Measurements from ENCODE around the gene ZNF226. TPM values are rescaled to one million over a fixed set of nuclear protein-coding genes. Genes with fewer than 3 reads are reported as not detected.
"Not testable (repeated sequence)": the region's sequence is repeated elsewhere in the genome, so short reads cannot be mapped to it uniquely, and the experiment has no call there.

The ZNF226 gene
- total and polyA plus RNA-seq, 11 donors, result 12.2 to 29.2 (median 20.6) TPM

DNA sequence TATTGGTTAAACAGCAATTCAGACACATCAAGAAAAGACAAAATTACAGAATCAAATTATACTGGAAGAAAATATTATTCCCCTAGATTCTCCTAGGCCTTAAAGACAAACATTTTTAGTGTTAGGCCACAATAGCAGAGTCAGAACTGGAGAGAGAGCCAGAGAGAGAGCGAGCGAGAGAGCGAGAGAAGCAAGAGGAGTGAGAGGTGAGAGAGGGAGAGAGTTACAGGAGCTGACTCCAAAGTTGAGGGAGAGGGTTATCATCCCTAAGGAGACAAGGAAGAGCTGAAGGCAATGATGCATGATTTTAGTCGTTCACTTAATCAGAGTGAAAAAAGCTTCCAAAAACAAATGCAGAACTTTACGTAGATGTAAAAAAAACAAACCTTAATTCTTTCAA is 27.2 kb downstream of the ZNF226 start:
- DNase-seq (no peak), ATAC-seq (no peak)
- H3K9me3 ChIP-seq, result peaks cover 0 to 32% (median 5%) of the 10 kb centered on the region in 12 donors
- H3K4me1 ChIP-seq, result no peaks in the 10 kb centered on the region
- 72 to 78% (median 76%) methylated on average over 5 of the region's 5 CpGs for WGBS, 4 donors
- no peaks in the 10 kb centered on the region for H3K27me3 ChIP-seq
- no peak overlapping the region for H3K27ac ChIP-seq
- H3K4me3 ChIP-seq, result no peak overlapping the region
- no peaks in the 10 kb centered on the region for H3K36me3 ChIP-seq
- no peak for TF ChIP-seq POLR2A (IDR thresholded peaks at IDR 0.05)
- TF ChIP-seq, protein P1, sequence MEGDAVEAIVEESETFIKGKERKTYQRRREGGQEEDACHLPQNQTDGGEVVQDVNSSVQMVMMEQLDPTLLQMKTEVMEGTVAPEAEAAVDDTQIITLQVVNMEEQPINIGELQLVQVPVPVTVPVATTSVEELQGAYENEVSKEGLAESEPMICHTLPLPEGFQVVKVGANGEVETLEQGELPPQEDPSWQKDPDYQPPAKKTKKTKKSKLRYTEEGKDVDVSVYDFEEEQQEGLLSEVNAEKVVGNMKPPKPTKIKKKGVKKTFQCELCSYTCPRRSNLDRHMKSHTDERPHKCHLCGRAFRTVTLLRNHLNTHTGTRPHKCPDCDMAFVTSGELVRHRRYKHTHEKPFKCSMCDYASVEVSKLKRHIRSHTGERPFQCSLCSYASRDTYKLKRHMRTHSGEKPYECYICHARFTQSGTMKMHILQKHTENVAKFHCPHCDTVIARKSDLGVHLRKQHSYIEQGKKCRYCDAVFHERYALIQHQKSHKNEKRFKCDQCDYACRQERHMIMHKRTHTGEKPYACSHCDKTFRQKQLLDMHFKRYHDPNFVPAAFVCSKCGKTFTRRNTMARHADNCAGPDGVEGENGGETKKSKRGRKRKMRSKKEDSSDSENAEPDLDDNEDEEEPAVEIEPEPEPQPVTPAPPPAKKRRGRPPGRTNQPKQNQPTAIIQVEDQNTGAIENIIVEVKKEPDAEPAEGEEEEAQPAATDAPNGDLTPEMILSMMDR (IDR thresholded peaks at IDR 0.05), result no peak
- intact Hi-C loops (cut with DNase I), result no loop called here

DNA sequence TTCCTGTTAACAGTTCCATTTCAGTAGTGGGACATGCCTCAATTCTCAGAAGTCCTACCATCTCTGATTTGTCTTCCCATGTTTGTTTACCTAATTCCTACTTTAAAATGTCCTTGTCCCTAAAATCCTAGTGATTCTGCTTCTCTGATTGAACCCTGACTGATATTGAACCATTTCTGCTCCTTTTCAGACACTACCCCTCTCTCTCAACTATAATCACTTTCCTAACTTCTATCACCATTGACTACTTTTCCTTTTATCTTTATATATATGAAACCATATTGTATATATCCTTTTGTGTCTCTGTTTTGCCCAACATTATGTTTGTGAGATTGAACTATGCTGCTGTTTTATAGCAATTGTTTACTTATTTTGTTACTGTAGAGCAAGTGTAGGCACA is 31.9 kb downstream of the ZNF226 start:
- DNase-seq (no peak), ATAC-seq (no peak)
- Histone ChIP-seq H3K4me1 (no peaks in the 10 kb centered on the region), H3K27me3 (no peaks in the 10 kb centered on the region), H3K27ac (no peak overlapping the region), H3K4me3 (no peak overlapping the region), H3K9me3 (peaks cover 0 to 22% (median 3%) of the 10 kb centered on the region in 12 donors), H3K36me3 (no peaks in the 10 kb centered on the region)
- TF ChIP-seq, protein P1 (IDR thresholded peaks at IDR 0.05), result no peak
- TF ChIP-seq POLR2A (IDR thresholded peaks at IDR 0.05), result no peak
- intact Hi-C loops (cut with DNase I), result no loop called here

DNA sequence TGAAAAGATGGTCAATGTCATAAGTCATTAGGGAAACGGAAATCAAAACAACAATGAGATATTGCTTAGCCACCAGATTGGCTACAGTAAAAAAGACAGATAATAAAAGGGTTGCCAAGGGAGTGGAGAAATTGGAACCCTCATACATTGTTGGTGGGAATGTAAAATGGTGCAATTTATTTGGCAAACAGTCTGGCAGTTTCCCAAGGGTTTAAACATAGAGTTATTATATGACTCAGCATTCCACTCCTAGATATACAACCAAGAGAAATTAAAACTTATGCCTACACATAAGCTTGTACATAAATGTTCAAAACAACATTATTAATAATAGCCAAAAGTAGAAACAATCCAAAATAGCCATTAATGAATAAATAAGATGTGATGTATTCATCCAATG is 37.6 kb downstream of the ZNF226 start:
- Histone ChIP-seq H3K36me3 (no peaks in the 10 kb centered on the region), H3K27me3 (peaks cover 0 to 5% (median 0%) of the 10 kb centered on the region in 9 donors), H3K27ac (no peak overlapping the region), H3K9me3 (peaks cover 0 to 21% (median 0%) of the 10 kb centered on the region in 12 donors), H3K4me1 (no peaks in the 10 kb centered on the region), H3K4me3 (no peak overlapping the region)
- no peak for DNase-seq
- intact Hi-C loops (cut with DNase I), result no loop called here
- WGBS, 4 donors, result 80 to 83% (median 81%) methylated on average over 1 of the region's 1 CpG
- ATAC-seq, result no peak
- TF ChIP-seq POLR2A (IDR thresholded peaks at IDR 0.05), result no peak
- TF ChIP-seq, protein P1 (IDR thresholded peaks at IDR 0.05), result no peak

DNA sequence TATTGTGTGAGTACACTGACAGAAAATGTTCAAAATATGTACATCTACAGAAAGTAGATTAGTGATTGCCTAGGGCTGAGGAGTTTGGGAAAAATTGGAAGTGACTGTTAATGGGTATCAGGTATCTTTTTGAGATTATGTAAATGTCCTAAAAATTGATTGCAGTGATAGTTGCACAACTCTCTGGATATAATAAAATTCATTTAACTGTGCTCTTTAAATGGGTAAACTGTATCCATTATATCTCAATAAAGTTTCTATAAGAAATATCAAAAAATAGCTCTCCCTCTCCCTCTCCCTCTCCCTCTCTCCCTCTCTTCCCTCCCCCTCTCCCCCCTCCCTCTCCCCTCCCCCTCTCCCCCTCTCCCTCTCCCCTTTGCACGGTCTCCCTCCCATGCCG is 38.1 kb downstream of the ZNF226 start:
- no peak overlapping the region for H3K4me3 ChIP-seq
- intact Hi-C loops (cut with DNase I), result no loop called here
- ATAC-seq (no peak), DNase-seq (no peak)
- H3K9me3 ChIP-seq, result peaks cover 0 to 21% (median 0%) of the 10 kb centered on the region in 12 donors
- peaks cover 0 to 5% (median 0%) of the 10 kb centered on the region in 9 donors for H3K27me3 ChIP-seq
- peaks cover 0 to 3% (median under 1%) of the 10 kb centered on the region in 12 donors for H3K4me1 ChIP-seq
- H3K36me3 ChIP-seq, result no peaks in the 10 kb centered on the region
- H3K27ac ChIP-seq, result no peak overlapping the region
- TF ChIP-seq, protein P1 (IDR thresholded peaks at IDR 0.05), result no peak
- no peak for TF ChIP-seq POLR2A (IDR thresholded peaks at IDR 0.05)
- 80 to 90% (median 86%) methylated on average over 1 to 2 of the region's 2 CpGs for WGBS, 4 donors

DNA sequence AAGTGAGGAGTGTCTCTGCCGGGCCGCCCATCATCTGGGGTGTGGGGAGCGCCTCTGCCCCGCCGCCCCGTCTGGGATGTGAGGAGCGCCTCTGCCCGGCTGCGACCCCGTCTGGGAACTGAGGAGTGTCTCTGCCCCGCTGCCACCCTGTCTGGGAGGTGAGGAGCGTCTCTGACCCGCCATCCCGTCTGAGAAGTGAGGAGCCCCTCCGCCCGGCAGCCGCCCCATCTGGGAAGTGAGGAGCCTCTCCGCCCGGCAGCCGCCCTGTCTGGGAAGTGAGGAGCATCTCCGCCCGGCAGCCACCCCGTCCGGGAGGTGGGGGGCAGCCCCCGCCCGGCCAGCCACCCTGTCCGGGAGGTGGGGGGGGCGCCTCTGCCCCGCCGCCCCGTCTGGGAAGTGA is 39.0 kb downstream of the ZNF226 start:
- H3K4me1 ChIP-seq; H3K27ac ChIP-seq; ATAC-seq; H3K4me3 ChIP-seq; H3K36me3 ChIP-seq; intact Hi-C loops (cut with DNase I); H3K27me3 ChIP-seq: not testable (repeated sequence)
- peaks cover 0 to 21% (median 0%) of the 10 kb centered on the region in 12 donors for H3K9me3 ChIP-seq
- peak in 1 of 5 donors; percentile 57 for DNase-seq
- WGBS, 4 donors, result 92 to 98% (median 94%) methylated on average over 8 to 31 of the region's 31 CpGs

Measured in heart left ventricle (tissue), 16 donors.